ENCODE data around the gene REM1. TPM values are rescaled to one million over a fixed set of nuclear protein-coding genes. Genes with fewer than 3 reads are reported as not detected.

Gene REM1
- total and polyA plus RNA-seq, 2 of the 13 experiments (the other 11 are each of a cell fraction or from before 2014, with no cell fraction given): not detected

GRCh38 chr20:31514154-31515071, 39.3 kb downstream of the REM1 start, which contains the start of gene HM13 (continued):
- TF ChIP-seq ZHX1 (CRISPR knock-in tag; IDR thresholded peaks at IDR 0.05; ENCODE audit: low read depth) (peak; percentile 92), POLR2A (IDR thresholded peaks at IDR 0.05; ENCODE audit: insufficient read depth in 1 of 2, low read depth in 2 of 2, low read length in 2 of 2) (peak; percentile 99 to 100), CBFB (CRISPR knock-in tag; IDR thresholded peaks at IDR 0.05) (peak; percentile 61; the same call in 1 of the 2 replicates), ZNF777 (CRISPR knock-in tag; IDR thresholded peaks at IDR 0.05) (peak; percentile 81), TRAFD1 (CRISPR knock-in tag; IDR thresholded peaks at IDR 0.05; ENCODE audit: borderline replicate concordance) (peak; percentile 74; the same call in 1 of the 2 replicates), PHF20 (CRISPR knock-in tag; IDR thresholded peaks at IDR 0.05) (peak; percentile 89), POLR2AphosphoS2 (IDR thresholded peaks at IDR 0.05; ENCODE audit: low read depth, low read length) (no peak), ZNF570 (CRISPR knock-in tag; IDR thresholded peaks at IDR 0.05; ENCODE audit: borderline replicate concordance) (0 out of 2 replicates have a peak, but pooled peaks have one; percentile 77), ZNF790 (CRISPR knock-in tag; IDR thresholded peaks at IDR 0.05; ENCODE audit: borderline replicate concordance) (peak; percentile 90; the same call in 1 of the 2 replicates), SIN3A (IDR thresholded peaks at IDR 0.05; ENCODE audit: borderline replicate concordance, low read depth, low read length) (peak; percentile 99), ZNF597 (CRISPR knock-in tag; IDR thresholded peaks at IDR 0.05) (peak; percentile 96; the same call in 1 of the 2 replicates), TGIF2 (CRISPR knock-in tag; IDR thresholded peaks at IDR 0.05) (peak; percentile 97), AKAP8 (CRISPR knock-in tag; IDR thresholded peaks at IDR 0.05) (peak; percentile 46; the same call in 1 of the 2 replicates), MED8 (CRISPR knock-in tag; IDR thresholded peaks at IDR 0.05; ENCODE audit: insufficient replicate concordance) (peak; percentile 41), MXI1 (IDR thresholded peaks at IDR 0.05; ENCODE audit: borderline replicate concordance, low read depth, low read length) (peak; percentile 99), ZBTB37 (CRISPR knock-in tag; IDR thresholded peaks at IDR 0.05) (no peak), ETV5 (CRISPR knock-in tag; IDR thresholded peaks at IDR 0.05; ENCODE audit: borderline replicate concordance) (peak; percentile 82), ZNF562 (CRISPR knock-in tag; IDR thresholded peaks at IDR 0.05; ENCODE audit: borderline replicate concordance) (no peak), SATB2 (CRISPR knock-in tag; IDR thresholded peaks at IDR 0.05) (peak; percentile 93; the same call in 1 of the 2 replicates)

Data from HepG2 (cell line).